GM12892 (cell line): ENCODE data around the gene CCNO.

Experiments used
- DNase-seq: peaks from one replicate; pipeline ENCODE4 v3.0.0; 2011; ENCODE audit not compliant: insufficient read length
- FAIRE-seq: peaks from 2 replicates; lab custom pipeline; 2011; peaks lifted over from hg19 to GRCh38; lab: Jason Lieb, UNC
- POLR2A ChIP-seq: IDR thresholded peaks from 2 replicates; pipeline ENCODE4 v1.6.1; 2011; ENCODE audit warnings: low read depth, low read length, control low read depth
- POLR2AphosphoS5 ChIP-seq: IDR thresholded peaks from 2 replicates; pipeline ENCODE4 v1.6.1; 2011; ENCODE audit warnings: low read depth, low read length, control low read depth
- TAF1 ChIP-seq: IDR thresholded peaks from 2 replicates; pipeline ENCODE4 v1.6.1; 2011; ENCODE audit warnings: low read depth, mild to moderate bottlenecking, control low read depth, low read length, borderline replicate concordance

The CCNO gene

DNA sequence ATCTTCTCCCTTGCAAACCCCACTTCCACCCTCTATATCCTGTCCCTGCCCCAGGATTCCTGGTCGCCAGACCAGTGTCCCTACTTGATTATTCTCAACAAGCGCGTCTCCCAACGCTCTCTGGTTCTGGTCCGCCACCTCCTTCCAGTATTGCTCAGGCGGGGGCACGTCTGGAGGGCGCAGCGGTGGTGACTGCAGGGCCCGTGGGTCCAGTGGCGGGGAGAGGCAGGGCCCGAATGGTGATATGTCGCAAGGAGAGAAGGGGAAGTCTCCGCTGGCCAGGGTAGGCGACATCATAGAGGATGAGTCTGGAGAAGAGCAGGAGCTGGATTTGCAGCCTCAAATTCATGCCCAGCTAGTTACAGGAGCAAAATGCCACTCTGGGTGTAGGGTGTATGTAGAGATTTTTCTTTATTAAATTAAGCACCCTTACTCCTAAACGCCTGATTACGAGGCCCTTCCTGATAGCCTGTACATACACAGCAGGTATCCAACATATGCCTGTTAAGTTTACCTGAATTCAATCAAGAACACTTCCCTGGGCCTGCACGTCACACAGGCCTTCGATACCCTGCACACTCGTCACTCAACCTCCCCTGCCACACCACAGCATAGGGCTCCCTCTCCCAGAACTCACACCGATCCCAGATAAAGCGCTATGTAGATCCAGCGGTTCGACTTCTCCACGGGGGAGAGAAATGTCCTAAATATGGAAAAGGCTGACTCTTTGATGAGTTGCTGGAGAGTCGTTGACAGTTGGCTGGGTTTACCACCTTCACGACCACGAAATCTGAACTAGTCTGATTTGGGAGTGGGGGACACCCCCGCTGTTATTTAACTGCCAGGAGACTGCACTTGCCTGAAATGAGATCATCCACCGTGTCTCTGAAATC, 11.1 kb downstream of the CCNO start:
- no peak for FAIRE-seq
- no peak for DNase-seq
- TF ChIP-seq TAF1 (no peak), POLR2A (no peak), POLR2AphosphoS5 (no peak)

DNA sequence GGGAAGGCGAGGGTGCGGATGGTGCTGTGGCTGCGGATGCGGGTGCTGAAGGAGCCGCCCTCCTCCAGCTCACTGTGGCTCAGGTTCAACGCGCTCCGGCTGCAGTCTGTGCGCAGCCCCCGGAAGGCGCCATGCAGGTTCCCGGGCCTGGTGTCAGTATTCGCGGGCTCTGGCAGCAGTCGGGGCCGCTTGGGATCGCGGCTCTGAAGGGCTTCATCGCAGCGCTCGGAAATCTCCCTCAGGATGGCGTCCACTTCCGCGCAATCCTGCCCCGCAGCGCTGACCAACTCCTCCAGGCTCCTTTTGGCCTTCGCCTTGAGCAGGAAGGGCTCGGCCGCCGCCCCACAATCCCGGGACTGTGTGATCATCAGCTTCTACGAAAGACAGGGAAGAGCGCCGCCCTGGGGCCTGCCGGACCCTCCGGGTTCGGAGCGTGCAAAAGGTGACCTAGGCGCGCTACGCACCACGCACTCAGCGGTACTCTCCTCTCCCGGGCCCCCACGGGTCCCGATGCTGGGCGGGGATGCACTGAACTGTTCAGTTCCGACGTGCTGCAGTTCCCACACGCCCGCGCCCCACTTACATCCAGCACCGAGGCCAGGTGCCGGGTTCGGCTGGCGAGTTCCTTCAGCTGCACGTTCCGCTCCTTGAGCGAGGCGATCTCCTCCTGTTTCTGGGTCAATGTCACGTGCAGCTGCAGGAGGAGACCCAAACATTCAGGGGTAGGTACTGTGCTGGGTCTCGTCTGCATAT, 12.8 kb downstream of the CCNO start:
- FAIRE-seq, result no peak
- DNase-seq, result no peak
- no peak for TF ChIP-seq POLR2AphosphoS5
- TF ChIP-seq POLR2A, result no peak
- no peak for TF ChIP-seq TAF1

DNA sequence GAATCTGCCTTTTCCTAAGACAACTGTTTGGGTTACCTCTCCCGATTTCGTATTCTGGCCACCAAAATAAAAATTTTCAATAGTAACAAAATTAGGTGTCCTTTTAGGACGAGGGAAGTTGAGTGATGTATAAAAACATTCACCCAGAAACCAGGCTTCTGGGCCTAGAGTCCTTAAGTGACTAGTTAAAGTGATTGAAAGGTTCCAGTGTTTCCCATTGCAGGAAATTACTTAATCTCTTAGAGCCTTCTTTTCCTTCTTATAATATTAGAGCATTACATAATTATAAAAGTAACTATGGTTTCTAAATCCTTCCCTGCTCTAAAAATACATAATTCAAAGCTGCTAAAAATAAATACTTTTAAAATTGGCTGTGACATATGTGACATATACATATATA, 13.6 kb downstream of the CCNO start:
- no peak for FAIRE-seq
- no peak for DNase-seq
- TF ChIP-seq TAF1 (no peak), POLR2A (no peak), POLR2AphosphoS5 (no peak)

DNA sequence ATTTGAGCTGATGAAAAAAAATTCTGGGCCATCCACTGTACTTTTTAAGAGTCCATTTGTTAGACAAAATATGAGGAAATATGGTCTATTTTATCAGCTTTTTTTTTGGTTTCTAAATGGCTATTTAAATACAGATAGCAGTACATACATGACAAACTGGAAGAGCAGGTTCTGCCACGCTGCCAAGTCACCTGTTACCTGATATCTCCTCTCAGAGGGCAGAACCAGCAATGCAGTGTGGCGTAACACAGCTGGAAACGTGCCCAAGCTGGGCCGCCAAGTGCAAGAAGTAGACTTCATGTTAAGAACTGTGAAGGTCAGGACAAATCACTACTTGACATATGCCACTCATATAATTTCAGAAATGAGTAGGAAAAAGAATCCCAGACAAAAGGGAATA, 14.4 kb downstream of the CCNO start:
- TF ChIP-seq POLR2AphosphoS5 (no peak), POLR2A (no peak), TAF1 (no peak)
- FAIRE-seq (no peak), DNase-seq (no peak)

DNA sequence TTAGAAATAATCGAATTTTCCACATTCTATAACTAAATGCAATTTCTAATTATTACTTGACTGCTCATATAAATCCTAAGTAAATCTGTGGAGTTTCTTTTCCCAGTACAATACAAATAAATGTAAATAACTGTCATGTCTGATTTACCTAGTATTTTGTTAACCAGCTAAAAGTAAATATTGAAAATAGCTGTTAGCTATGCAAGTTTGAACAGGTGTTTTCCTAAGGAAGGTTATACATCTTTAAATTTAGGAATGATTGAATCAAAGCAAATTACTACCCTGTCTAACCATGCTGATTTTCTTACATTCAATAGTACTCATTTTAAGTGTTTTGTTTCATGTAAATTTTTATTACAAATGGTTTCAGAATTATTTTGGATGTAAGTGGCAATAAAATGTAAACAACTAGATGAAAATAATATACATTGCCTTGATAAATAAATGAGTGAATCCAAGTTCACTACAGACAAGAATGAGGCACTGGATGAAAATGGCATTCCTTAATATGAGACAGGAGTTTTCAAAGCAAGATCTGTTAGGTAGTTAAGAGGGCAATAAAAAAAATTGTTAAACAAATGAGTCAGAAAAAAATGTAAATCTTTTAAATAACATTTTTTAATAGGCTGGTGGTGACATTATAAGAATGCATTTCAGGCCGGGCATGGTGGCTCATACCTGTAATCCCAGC, 22.1 kb downstream of the CCNO start:
- FAIRE-seq (no peak), DNase-seq (no peak)
- no peak for TF ChIP-seq POLR2AphosphoS5
- TF ChIP-seq POLR2A, result no peak
- no peak for TF ChIP-seq TAF1

DNA sequence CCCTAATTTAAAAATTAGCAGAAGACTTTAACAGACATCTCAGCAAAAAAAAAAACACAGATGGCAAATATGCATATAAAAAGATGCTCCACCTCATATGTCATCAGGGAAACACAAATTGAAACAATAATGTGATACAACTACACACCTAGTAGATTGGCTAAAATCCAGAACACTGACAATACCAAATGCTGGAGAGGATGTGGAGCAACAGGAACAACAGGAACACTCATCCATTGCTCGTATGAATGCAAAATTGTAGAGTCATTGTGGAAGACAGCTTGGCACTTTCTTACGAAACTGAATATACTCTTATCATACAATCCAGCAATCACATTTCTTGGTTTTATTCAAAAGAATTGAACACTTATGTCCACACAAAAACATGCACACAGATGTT, 28.4 kb downstream of the CCNO start:
- FAIRE-seq, result no peak
- no peak for TF ChIP-seq TAF1
- DNase-seq, result no peak

DNA sequence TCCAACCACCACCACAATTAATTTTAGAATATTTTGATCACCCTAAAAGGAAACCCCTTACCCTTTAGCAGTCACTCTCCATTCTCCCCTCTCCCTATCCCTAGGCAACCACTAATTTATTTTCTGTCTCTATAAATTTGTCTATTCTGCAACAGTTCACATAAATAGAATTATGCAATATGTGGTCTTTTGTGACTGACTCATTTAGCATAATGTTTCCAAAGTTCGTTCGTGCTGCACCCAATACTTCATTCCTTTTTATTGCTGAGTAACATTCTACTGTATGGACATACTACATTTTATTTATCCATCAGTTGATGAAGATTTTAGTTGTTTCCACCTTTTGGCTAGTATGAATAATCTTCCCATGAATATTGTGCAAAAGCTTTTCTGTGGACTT, 42.2 kb downstream of the CCNO start:
- no peak for DNase-seq
- no peak for FAIRE-seq
- no peak for TF ChIP-seq POLR2AphosphoS5

DNA sequence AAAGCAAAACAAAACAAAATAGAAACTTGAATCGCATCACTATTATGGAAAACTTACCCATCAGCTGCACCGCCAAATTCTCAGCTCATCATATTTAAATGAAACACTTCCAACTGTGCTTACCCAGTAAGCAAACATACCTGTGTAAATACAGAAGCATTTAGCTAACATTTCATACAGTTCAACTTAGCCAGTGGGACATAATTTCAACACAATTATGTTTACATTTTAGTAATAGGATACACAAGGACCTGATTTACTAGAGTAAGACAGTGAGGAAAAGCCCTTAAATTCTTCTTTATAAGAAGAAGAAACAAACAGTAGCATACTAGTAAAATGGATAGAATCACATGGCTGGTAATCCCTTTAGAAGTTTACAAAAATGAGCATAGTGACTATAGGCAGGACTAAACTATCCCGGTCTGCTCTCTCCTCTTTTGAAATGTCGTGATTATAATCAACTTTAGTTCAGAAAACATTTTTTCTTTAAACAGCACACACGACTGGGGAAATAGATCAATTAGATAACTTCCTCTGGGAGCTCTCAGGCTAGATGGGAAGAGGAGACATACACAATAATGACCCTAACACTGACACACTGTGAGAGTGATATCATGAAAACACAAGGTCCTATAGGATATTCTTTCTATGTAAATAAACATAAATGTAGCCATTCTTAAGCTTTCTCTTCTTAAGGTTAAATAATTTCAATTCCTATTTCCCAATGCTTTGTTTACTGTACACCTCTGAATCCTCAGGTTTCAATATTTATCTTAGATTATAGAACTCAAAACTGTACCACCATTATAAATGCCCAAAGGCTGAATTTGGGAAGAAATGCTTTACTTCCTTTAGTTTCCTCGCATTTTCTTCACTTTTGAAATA, 44.5 kb downstream of the CCNO start:
- no peak for DNase-seq
- FAIRE-seq, result no peak
- TF ChIP-seq POLR2A (no peak), TAF1 (no peak), POLR2AphosphoS5 (no peak)

DNA sequence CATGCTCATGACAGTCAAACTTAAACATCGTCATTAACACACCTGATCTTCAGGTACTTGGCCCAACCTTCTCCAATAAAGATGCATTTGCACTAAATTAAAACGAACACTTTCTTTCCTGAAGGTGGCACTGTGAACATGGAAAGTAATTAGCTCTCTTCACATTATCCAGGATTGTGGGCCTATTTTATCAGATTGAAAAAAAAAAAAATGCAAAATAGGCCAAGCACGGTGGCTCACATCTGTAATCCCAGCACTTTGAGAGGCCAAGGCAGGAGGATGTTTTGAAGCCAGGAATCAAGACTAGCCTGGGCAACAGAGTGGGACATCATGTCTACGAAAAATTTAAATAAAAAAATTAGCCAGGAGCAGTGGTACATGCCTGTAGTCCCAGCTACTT, 46.0 kb downstream of the CCNO start:
- DNase-seq (no peak), FAIRE-seq (peak; percentile 9)
- TF ChIP-seq POLR2A, result no peak
- no peak for TF ChIP-seq TAF1
- no peak for TF ChIP-seq POLR2AphosphoS5
